ENCODE data around the gene KATNB1. TPM values are rescaled to one million over a fixed set of nuclear protein-coding genes. Genes with fewer than 3 reads are reported as not detected.

KATNB1 gene
- total RNA-seq, 6 experiments from 2014 or later = 5.6 to 17.5 (median 8.5) TPM

DNA sequence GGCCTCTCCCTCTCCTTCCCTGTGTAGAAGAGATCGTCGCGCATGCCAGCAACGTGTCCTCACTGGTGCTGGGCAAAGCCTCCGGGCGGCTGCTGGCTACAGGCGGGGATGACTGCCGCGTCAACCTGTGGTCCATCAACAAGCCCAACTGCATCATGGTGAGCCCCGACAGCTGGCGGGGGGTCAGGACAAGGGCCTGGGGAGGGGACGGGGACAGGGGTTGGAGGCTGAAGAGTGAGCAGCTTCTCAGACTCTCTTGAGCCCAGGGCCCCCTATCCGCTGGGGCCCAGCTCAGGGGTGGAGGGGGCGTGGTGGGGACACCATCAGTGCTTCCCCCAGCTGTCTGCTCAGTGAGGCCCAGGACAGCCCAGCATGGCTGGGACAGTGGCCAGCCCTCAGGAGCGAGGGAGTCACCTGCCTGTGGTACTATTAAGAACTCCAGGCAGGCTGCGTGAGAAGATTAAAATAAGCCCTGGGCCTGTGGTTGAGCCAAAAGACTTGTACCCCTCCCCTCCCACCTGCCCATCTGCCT lies 6.2 kb downstream of the KATNB1 start:
- no peaks in the 10 kb centered on the region for H3K9me3 ChIP-seq
- H3K36me3 ChIP-seq = no peaks in the 10 kb centered on the region
- intact Hi-C loops (cut with DNase I) = no loop called here
- no peak for TF ChIP-seq POLR2A (IDR thresholded peaks at IDR 0.05)
- TF ChIP-seq, protein P1, sequence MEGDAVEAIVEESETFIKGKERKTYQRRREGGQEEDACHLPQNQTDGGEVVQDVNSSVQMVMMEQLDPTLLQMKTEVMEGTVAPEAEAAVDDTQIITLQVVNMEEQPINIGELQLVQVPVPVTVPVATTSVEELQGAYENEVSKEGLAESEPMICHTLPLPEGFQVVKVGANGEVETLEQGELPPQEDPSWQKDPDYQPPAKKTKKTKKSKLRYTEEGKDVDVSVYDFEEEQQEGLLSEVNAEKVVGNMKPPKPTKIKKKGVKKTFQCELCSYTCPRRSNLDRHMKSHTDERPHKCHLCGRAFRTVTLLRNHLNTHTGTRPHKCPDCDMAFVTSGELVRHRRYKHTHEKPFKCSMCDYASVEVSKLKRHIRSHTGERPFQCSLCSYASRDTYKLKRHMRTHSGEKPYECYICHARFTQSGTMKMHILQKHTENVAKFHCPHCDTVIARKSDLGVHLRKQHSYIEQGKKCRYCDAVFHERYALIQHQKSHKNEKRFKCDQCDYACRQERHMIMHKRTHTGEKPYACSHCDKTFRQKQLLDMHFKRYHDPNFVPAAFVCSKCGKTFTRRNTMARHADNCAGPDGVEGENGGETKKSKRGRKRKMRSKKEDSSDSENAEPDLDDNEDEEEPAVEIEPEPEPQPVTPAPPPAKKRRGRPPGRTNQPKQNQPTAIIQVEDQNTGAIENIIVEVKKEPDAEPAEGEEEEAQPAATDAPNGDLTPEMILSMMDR (IDR thresholded peaks at IDR 0.05) = no peak
- no peak overlapping the region for H3K4me3 ChIP-seq
- H3K27ac ChIP-seq = no peak overlapping the region
- peaks cover 0 to 5% (median 2%) of the 10 kb centered on the region in 4 donors for H3K4me1 ChIP-seq
- peak in 1 of 3 donors; percentile 43 for DNase-seq
- whole genome bisulfite sequencing (ENCODE audit: insufficient coverage, low coverage, low lambda C conversion rate, missing lambda C conversion rate) = no CpG with 5 or more reads among the region's 16 CpGs
- no peaks in the 10 kb centered on the region for H3K27me3 ChIP-seq
- ATAC-seq = peak in 1 of 4 donors; percentile 12

DNA sequence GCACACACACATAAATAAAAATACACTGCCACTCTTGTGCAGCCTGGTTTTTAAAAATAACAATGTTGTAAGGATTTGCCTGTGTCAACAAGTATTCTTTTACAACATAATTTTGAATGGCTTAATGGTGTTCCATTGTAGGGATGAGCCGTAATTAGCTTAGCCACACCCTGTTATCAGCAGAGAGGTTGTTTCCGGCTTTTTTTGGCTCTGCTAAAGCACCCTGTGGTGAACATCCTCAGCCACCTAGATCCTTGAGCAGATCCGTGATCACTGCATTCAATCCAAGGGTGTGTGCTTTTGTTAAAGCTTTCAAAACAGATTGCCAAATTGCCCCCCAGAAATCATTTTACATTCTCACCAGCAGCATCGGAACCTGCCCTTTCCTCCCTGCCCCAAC lies 7.0 kb downstream of the KATNB1 start:
- Histone ChIP-seq H3K36me3 (no peaks in the 10 kb centered on the region), H3K27me3 (no peaks in the 10 kb centered on the region), H3K4me1 (no peaks in the 10 kb centered on the region), H3K9me3 (no peaks in the 10 kb centered on the region), H3K27ac (no peak overlapping the region), H3K4me3 (no peak overlapping the region)
- TF ChIP-seq, protein P1 (IDR thresholded peaks at IDR 0.05) = no peak
- TF ChIP-seq POLR2A (IDR thresholded peaks at IDR 0.05) = no peak
- intact Hi-C loops (cut with DNase I) = no loop called here
- 86% methylated on average over 3 of the region's 4 CpGs for WGBS (ENCODE audit: insufficient coverage, low coverage, low lambda C conversion rate, missing lambda C conversion rate)
- DNase-seq (no peak), ATAC-seq (no peak)

DNA sequence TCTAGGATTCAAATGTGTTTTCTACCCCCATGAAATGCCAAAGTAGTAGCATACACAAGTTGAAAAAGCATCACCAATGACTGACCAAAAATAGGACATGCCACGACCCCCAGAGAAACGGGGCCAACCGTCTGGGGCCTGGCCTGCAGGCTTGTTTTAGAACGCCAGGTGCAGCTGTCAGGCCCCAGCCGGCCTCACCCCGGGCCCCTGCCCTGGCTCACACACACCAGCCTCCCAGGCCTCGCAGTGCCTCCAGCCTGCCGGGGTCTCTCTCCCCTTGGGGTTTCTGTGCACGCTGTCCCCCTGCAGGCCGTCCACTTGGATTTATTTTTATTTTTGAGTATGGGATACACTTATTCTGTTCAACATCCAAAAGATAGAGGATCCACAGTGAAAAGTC lies 7.9 kb downstream of the KATNB1 start:
- no peaks in the 10 kb centered on the region for H3K27me3 ChIP-seq
- no peaks in the 10 kb centered on the region for H3K4me1 ChIP-seq
- no peak for ATAC-seq
- no peaks in the 10 kb centered on the region for H3K9me3 ChIP-seq
- intact Hi-C loops (cut with DNase I) = no loop called here
- no peak overlapping the region for H3K4me3 ChIP-seq
- H3K27ac ChIP-seq = no peak overlapping the region
- no peak for DNase-seq
- 100% methylated on average over 1 of the region's 10 CpGs for WGBS (ENCODE audit: insufficient coverage, low coverage, low lambda C conversion rate, missing lambda C conversion rate)
- no peaks in the 10 kb centered on the region for H3K36me3 ChIP-seq
- TF ChIP-seq, protein P1 (IDR thresholded peaks at IDR 0.05) = no peak
- no peak for TF ChIP-seq POLR2A (IDR thresholded peaks at IDR 0.05)

DNA sequence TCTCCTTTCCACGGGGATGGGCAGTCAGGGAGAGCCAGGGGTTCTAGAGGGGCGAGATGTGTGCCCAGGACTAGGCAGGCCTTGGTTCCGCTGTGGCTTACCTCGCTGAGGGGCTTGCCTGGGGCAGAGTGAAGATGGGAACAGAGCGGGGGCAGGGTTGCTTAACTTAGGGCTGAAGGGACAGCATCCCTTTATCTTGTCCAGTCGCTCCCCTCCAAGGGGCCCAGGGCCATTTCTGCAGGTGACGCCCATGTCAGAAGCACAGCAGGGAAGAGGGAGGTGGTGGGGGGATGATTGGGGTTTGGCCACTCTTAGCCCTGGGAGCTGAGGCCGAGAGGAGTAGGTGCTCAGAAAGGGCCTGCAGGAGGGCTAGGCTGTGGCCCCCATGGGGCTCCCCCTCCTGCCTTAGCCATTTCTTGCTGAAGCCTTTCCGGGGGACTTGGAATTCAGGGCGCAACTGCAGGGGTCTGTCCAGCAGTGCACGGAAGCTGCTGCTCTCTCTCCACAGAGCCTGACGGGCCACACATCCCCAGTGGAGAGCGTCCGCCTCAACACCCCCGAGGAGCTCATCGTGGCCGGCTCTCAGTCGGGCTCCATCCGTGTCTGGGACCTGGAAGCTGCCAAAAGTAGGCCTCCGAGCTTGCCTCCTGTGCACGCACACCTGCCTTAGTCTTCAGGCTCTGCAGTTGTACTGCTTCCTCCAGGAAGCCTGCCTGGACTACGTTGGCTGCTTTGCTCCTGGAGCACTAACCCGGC lies 8.5 kb downstream of the KATNB1 start:
- ATAC-seq (no peak), DNase-seq (peak in 1 of 3 donors; percentile 43)
- TF ChIP-seq, protein P1 (IDR thresholded peaks at IDR 0.05) = no peak
- TF ChIP-seq POLR2A (IDR thresholded peaks at IDR 0.05) = no peak
- WGBS (ENCODE audit: insufficient coverage, low coverage, low lambda C conversion rate, missing lambda C conversion rate) = 77% methylated on average over 6 of the region's 23 CpGs
- intact Hi-C loops (cut with DNase I) = no loop called here
- Histone ChIP-seq H3K36me3 (no peaks in the 10 kb centered on the region), H3K9me3 (no peaks in the 10 kb centered on the region), H3K27me3 (no peaks in the 10 kb centered on the region), H3K27ac (no peak overlapping the region), H3K4me3 (no peak overlapping the region), H3K4me1 (no peaks in the 10 kb centered on the region)

Data from right lobe of liver (tissue), 6 donors.